ENCODE data around the gene NCF4. TPM values are rescaled to one million over a fixed set of nuclear protein-coding genes. Genes with fewer than 3 reads are reported as not detected.

NCF4 gene
- total RNA-seq, 1 experiment from 2014 or later = not detected

GRCh38 chr22:36838119-36839030 is 22.4 kb upstream of the NCF4 start:
- intact Hi-C loops (cut with micrococcal nuclease; ENCODE audit: unreplicated experiment) (no loop called here), in situ Hi-C loops (cut with HindIII; ENCODE audit: low pct_unique_long_range_greater_than_20kb, low sequenced_read_pairs) (no loop called here)
- Histone ChIP-seq H3K9me3 (ENCODE audit: control insufficient read depth, insufficient read depth, low read depth, low read length) (no peaks in the 10 kb centered on the region), H3K27me3 (ENCODE audit: control insufficient read depth, insufficient read depth, low read length) (no peaks in the 10 kb centered on the region), H3K36me3 (ENCODE audit: control insufficient read depth, insufficient read depth, low read length) (no peaks in the 10 kb centered on the region), H3K4me1 (ENCODE audit: control insufficient read depth, insufficient read depth, low read length) (no peaks in the 10 kb centered on the region), H3K4me3 (ENCODE audit: low read depth in 2 of 2, low read length in 2 of 2) (no peak overlapping the region), H3K27ac (ENCODE audit: low read length) (no peak overlapping the region)
- TF ChIP-seq TCF7L2 (IDR thresholded peaks at IDR 0.05; ENCODE audit: low read depth, low read length) (no peak), SIN3A (IDR thresholded peaks at IDR 0.05; ENCODE audit: borderline replicate concordance, insufficient read depth, low read depth, low read length) (no peak), POLR2AphosphoS5 (IDR thresholded peaks at IDR 0.05; ENCODE audit: low read depth, low read length) (no peak), REST (IDR thresholded peaks at IDR 0.05; ENCODE audit: insufficient read depth in 1 of 2, low read depth in 2 of 2, low read length in 1 of 2) (no peak), CTCF (IDR thresholded peaks at IDR 0.05) (no peak)
- ATAC-seq = no peak
- no peak for DNase-seq (ENCODE audit: low read depth, low spot score)
- CTCF ChIA-PET = no interaction called here
- BruUV-seq (replicated peaks) = no TSS peak
- POLR2A ChIA-PET = no interaction called here

GRCh38 chr22:36839356-36840073 is 21.3 kb upstream of the NCF4 start:
- ChIA-PET POLR2A (no interaction called here), CTCF (no interaction called here)
- Histone ChIP-seq H3K36me3 (ENCODE audit: control insufficient read depth, insufficient read depth, low read length) (no peaks in the 10 kb centered on the region), H3K9me3 (ENCODE audit: control insufficient read depth, insufficient read depth, low read depth, low read length) (no peaks in the 10 kb centered on the region), H3K4me3 (ENCODE audit: low read depth in 2 of 2, low read length in 2 of 2) (no peak overlapping the region), H3K27ac (ENCODE audit: low read length) (no peak overlapping the region), H3K4me1 (ENCODE audit: control insufficient read depth, insufficient read depth, low read length) (no peaks in the 10 kb centered on the region), H3K27me3 (ENCODE audit: control insufficient read depth, insufficient read depth, low read length) (no peaks in the 10 kb centered on the region)
- TF ChIP-seq SIN3A (IDR thresholded peaks at IDR 0.05; ENCODE audit: borderline replicate concordance, insufficient read depth, low read depth, low read length) (no peak), CTCF (IDR thresholded peaks at IDR 0.05) (no peak), REST (IDR thresholded peaks at IDR 0.05; ENCODE audit: insufficient read depth in 1 of 2, low read depth in 2 of 2, low read length in 1 of 2) (no peak), TCF7L2 (IDR thresholded peaks at IDR 0.05; ENCODE audit: low read depth, low read length) (no peak), POLR2AphosphoS5 (IDR thresholded peaks at IDR 0.05; ENCODE audit: low read depth, low read length) (no peak)
- DNase-seq (ENCODE audit: low read depth, low spot score) (no peak), ATAC-seq (no peak)
- BruUV-seq (replicated peaks) = no TSS peak
- in situ Hi-C loops (cut with HindIII; ENCODE audit: low pct_unique_long_range_greater_than_20kb, low sequenced_read_pairs) = no loop called here
- intact Hi-C loops (cut with micrococcal nuclease; ENCODE audit: unreplicated experiment) = no loop called here

Measured in Panc1 (cell line).